ENCODE measurements around the gene HHAT. TPM values are rescaled to one million over a fixed set of nuclear protein-coding genes. Genes with fewer than 3 reads are reported as not detected.

HHAT gene
- total and polyA plus RNA-seq, 2 donors (not counting 3 experiments of a cell fraction or from before 2014, with no cell fraction given) = 2.4 to 4.3 TPM

- ChIA-PET POLR2A (no interaction called here), CTCF (no interaction called here)
- Histone ChIP-seq H4K20me1 (replicated peaks; ENCODE audit: control insufficient read depth, extremely low read depth, insufficient read depth, low read length) (no peaks in the 10 kb centered on the region), H2AFZ (ENCODE audit: low read depth, low read length) (no peak overlapping the region), H3K36me3 (ENCODE audit: control insufficient read depth in 2 of 2, extremely low read depth in 1 of 2, insufficient read depth in 2 of 2, low read length in 2 of 2) (no peaks in the 10 kb centered on the region), H3K4me2 (ENCODE audit: insufficient read depth, low read length) (no peak overlapping the region), H3K4me1 (ENCODE audit: control insufficient read depth, extremely low read depth, insufficient read depth, low read length) (peaks cover 7% of the 10 kb centered on the region), H3K27ac (ENCODE audit: insufficient read depth, low read depth, low read length) (no peak overlapping the region), H3K9me1 (replicated peaks; ENCODE audit: control insufficient read depth, extremely low read depth, insufficient read depth, low read length) (no peaks in the 10 kb centered on the region), H3K9ac (replicated peaks; ENCODE audit: extremely low read depth, insufficient read depth, low read length) (no peak overlapping the region), H3K79me2 (ENCODE audit: control insufficient read depth, insufficient read depth, low read length) (no peaks in the 10 kb centered on the region), H3K27me3 (ENCODE audit: control insufficient read depth in 2 of 2, insufficient read depth in 2 of 2, low read length in 2 of 2) (no peaks in the 10 kb centered on the region), H3K4me3 (replicated peaks in 1 of 3; ENCODE audit: insufficient read depth in 1 of 3, low read depth in 1 of 3, low read length in 3 of 3) (no peak overlapping the region), H3K9me3 (replicated peaks; ENCODE audit: control insufficient read depth, insufficient read depth, low read length) (no peaks in the 10 kb centered on the region)
- DNase-seq (ENCODE audit: low read depth, low spot score) (no peak), FAIRE-seq (no peak)
- intact Hi-C loops (cut with micrococcal nuclease) (loop anchor here (10.0 kb wide), 1 partner anchor 513 kb away; no protein-coding TSS in a partner anchor), dilution Hi-C loops (cut with MboI; ENCODE audit: extremely low pct_ligation_motif_present, low sequenced_read_pairs) (no loop called here)
- BruUV-seq (replicated peaks) = no TSS peak
- TF ChIP-seq POLR2A (IDR thresholded peaks at IDR 0.05; ENCODE audit: low read depth, low read length) (no peak), JUN (IDR thresholded peaks at IDR 0.05; ENCODE audit: borderline replicate concordance, insufficient read depth, insufficient read length, low read depth) (no peak), POLR2AphosphoS5 (IDR thresholded peaks at IDR 0.05; ENCODE audit: insufficient read depth, low read depth, low read length) (no peak), FOS (IDR thresholded peaks at IDR 0.05; ENCODE audit: borderline replicate concordance, insufficient read depth, low read length) (no peak), EZH2 (IDR thresholded peaks at IDR 0.05; ENCODE audit: borderline replicate concordance, low read depth, low read length, severe bottlenecking) (no peak), GATA2 (IDR thresholded peaks at IDR 0.05; ENCODE audit: insufficient read depth, insufficient read length, low read depth, low read length) (no peak), MYC (IDR thresholded peaks at IDR 0.05; ENCODE audit: low read depth, low read length) (no peak)
- TF ChIP-seq, protein P1, sequence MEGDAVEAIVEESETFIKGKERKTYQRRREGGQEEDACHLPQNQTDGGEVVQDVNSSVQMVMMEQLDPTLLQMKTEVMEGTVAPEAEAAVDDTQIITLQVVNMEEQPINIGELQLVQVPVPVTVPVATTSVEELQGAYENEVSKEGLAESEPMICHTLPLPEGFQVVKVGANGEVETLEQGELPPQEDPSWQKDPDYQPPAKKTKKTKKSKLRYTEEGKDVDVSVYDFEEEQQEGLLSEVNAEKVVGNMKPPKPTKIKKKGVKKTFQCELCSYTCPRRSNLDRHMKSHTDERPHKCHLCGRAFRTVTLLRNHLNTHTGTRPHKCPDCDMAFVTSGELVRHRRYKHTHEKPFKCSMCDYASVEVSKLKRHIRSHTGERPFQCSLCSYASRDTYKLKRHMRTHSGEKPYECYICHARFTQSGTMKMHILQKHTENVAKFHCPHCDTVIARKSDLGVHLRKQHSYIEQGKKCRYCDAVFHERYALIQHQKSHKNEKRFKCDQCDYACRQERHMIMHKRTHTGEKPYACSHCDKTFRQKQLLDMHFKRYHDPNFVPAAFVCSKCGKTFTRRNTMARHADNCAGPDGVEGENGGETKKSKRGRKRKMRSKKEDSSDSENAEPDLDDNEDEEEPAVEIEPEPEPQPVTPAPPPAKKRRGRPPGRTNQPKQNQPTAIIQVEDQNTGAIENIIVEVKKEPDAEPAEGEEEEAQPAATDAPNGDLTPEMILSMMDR (IDR thresholded peaks at IDR 0.05; ENCODE audit: extremely low read depth in 1 of 2, insufficient read depth in 1 of 2, low read depth in 1 of 2, low read length in 2 of 2) = no peak
- TF ChIP-seq, protein P2, sequence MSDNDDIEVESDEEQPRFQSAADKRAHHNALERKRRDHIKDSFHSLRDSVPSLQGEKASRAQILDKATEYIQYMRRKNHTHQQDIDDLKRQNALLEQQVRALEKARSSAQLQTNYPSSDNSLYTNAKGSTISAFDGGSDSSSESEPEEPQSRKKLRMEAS (IDR thresholded peaks at IDR 0.05; ENCODE audit: insufficient read depth, insufficient read length) = no peak
Measured at GRCh38 chr1:210377731-210378333, 49.1 kb downstream of the HHAT start.
